Activated naive CD4-positive, alpha-beta T cell treated with anti-CD3 and anti-CD28 coated beads, Interleukin-2, amount 10 ng/mL, durations not matched to agents 7 days and 5 days (primary cell): Measurements from ENCODE around the gene GREM1.

ENCODE experiments used
- CTCF ChIA-PET: fragments of 350-600 bp; sonication (Branson Sonifier 250); formaldehyde crosslinking; loops from one replicate; lab custom pipeline; 2021; ENCODE audit warnings: antibody characterized with exemption; lab: Charles Lee
- DNase-seq: peaks from one replicate; pipeline ENCODE4 v3.0.0-alpha.2; 2020
- H3K27ac Mint-ChIP-seq: one replicate; pipeline ENCODE4 v1.8.0; 2021; ENCODE audit warnings: mild to moderate bottlenecking, moderate library complexity, mixed read lengths
- H3K27me3 Mint-ChIP-seq: one replicate; pipeline ENCODE4 v1.8.0; 2021; ENCODE audit warnings: mild to moderate bottlenecking, mixed read lengths
- H3K36me3 Mint-ChIP-seq: one replicate; pipeline ENCODE4 v1.8.0; 2021; ENCODE audit warnings: mixed read lengths
- H3K4me1 Mint-ChIP-seq: one replicate; pipeline ENCODE4 v1.8.0; 2021; ENCODE audit warnings: mixed read lengths
- H3K4me3 Mint-ChIP-seq: one replicate; pipeline ENCODE4 v1.8.0; 2021; ENCODE audit warnings: mild to moderate bottlenecking, moderate library complexity, mixed read lengths
- H3K9me3 Mint-ChIP-seq: one replicate; pipeline ENCODE4 v1.8.0; 2021; ENCODE audit warnings: mixed read lengths

The GREM1 gene

GRCh38 chr15:32685576-32685975 is 32.2 kb upstream of the GREM1 start:
- peaks cover 5% of the 10 kb centered on the region for H3K4me1 Mint-ChIP-seq
- H3K9me3 Mint-ChIP-seq = no peaks in the 10 kb centered on the region
- no peaks in the 10 kb centered on the region for H3K27me3 Mint-ChIP-seq
- H3K4me3 Mint-ChIP-seq = no peak overlapping the region
- H3K36me3 Mint-ChIP-seq = peaks cover 2% of the 10 kb centered on the region
- no peak overlapping the region for H3K27ac Mint-ChIP-seq
- DNase-seq = no peak
- CTCF ChIA-PET = no interaction called here

GRCh38 chr15:32687556-32687955 is 30.2 kb upstream of the GREM1 start:
- no peak for DNase-seq
- Mint-ChIP-seq H3K4me1 (peaks cover 5% of the 10 kb centered on the region), H3K9me3 (no peaks in the 10 kb centered on the region), H3K36me3 (peaks cover 2% of the 10 kb centered on the region), H3K27me3 (no peaks in the 10 kb centered on the region), H3K27ac (no peak overlapping the region), H3K4me3 (no peak overlapping the region)
- CTCF ChIA-PET = interaction anchor here (0.8 to 1.5 kb wide), 2 partner anchors 24 to 26 kb away, joined by 4 read pairs; no protein-coding TSS in a partner anchor

GRCh38 chr15:32688151-32688639 is 29.6 kb upstream of the GREM1 start:
- Mint-ChIP-seq H3K27ac (no peak overlapping the region), H3K4me1 (peaks cover 5% of the 10 kb centered on the region), H3K9me3 (no peaks in the 10 kb centered on the region), H3K36me3 (peaks cover 2% of the 10 kb centered on the region), H3K4me3 (no peak overlapping the region), H3K27me3 (no peaks in the 10 kb centered on the region)
- no peak for DNase-seq
- CTCF ChIA-PET = interaction anchor here (0.8 kb wide), 1 partner anchor 26 kb away, joined by 4 read pairs; no protein-coding TSS in a partner anchor

- Mint-ChIP-seq H3K4me1 (no peaks in the 10 kb centered on the region), H3K27ac (no peak overlapping the region), H3K4me3 (no peak overlapping the region), H3K27me3 (peaks cover 3% of the 10 kb centered on the region), H3K9me3 (no peaks in the 10 kb centered on the region), H3K36me3 (no peaks in the 10 kb centered on the region)
- DNase-seq = no peak
- CTCF ChIA-PET = no interaction called here
Observed at GRCh38 chr15:32690941-32691688, 26.7 kb upstream of the GREM1 start.

- H3K36me3 Mint-ChIP-seq = no peaks in the 10 kb centered on the region
- peaks cover 3% of the 10 kb centered on the region for H3K27me3 Mint-ChIP-seq
- no peak for DNase-seq
- H3K27ac Mint-ChIP-seq = no peak overlapping the region
- H3K4me1 Mint-ChIP-seq = no peaks in the 10 kb centered on the region
- no peaks in the 10 kb centered on the region for H3K9me3 Mint-ChIP-seq
- CTCF ChIA-PET = no interaction called here
- no peak overlapping the region for H3K4me3 Mint-ChIP-seq
Observed at GRCh38 chr15:32691689-32692038, 26.1 kb upstream of the GREM1 start.

- Mint-ChIP-seq H3K36me3 (no peaks in the 10 kb centered on the region), H3K27ac (no peak overlapping the region), H3K4me3 (no peak overlapping the region), H3K9me3 (no peaks in the 10 kb centered on the region), H3K4me1 (no peaks in the 10 kb centered on the region), H3K27me3 (peaks cover 3% of the 10 kb centered on the region)
- CTCF ChIA-PET = no interaction called here
- no peak for DNase-seq
Observed at GRCh38 chr15:32692286-32692685, 25.5 kb upstream of the GREM1 start.

GRCh38 chr15:32694222-32694983 is 23.4 kb upstream of the GREM1 start:
- H3K36me3 Mint-ChIP-seq = no peaks in the 10 kb centered on the region
- DNase-seq = no peak
- CTCF ChIA-PET = interaction anchor here (1.7 kb wide), 1 partner anchor 15 kb away, joined by 4 read pairs; no protein-coding TSS in a partner anchor
- H3K4me1 Mint-ChIP-seq = no peaks in the 10 kb centered on the region
- peaks cover 3% of the 10 kb centered on the region for H3K27me3 Mint-ChIP-seq
- no peak overlapping the region for H3K4me3 Mint-ChIP-seq
- no peaks in the 10 kb centered on the region for H3K9me3 Mint-ChIP-seq
- H3K27ac Mint-ChIP-seq = no peak overlapping the region

- Mint-ChIP-seq H3K36me3 (no peaks in the 10 kb centered on the region), H3K9me3 (no peaks in the 10 kb centered on the region), H3K4me3 (no peak overlapping the region), H3K27me3 (peaks cover 11% of the 10 kb centered on the region), H3K4me1 (no peaks in the 10 kb centered on the region), H3K27ac (no peak overlapping the region)
- CTCF ChIA-PET = no interaction called here
- no peak for DNase-seq
Observed at GRCh38 chr15:32698773-32699390, 18.9 kb upstream of the GREM1 start.

GRCh38 chr15:32700501-32701150 is 17.2 kb upstream of the GREM1 start:
- no peaks in the 10 kb centered on the region for H3K4me1 Mint-ChIP-seq
- H3K4me3 Mint-ChIP-seq = no peak overlapping the region
- CTCF ChIA-PET = interaction anchor here (1.1 kb wide), 1 partner anchor 11 kb away, joined by 3 read pairs; no protein-coding TSS in a partner anchor

GRCh38 chr15:32701863-32702262 is 15.9 kb upstream of the GREM1 start:
- Mint-ChIP-seq H3K27me3 (peaks cover 21% of the 10 kb centered on the region), H3K27ac (no peak overlapping the region), H3K4me3 (no peak overlapping the region), H3K4me1 (no peaks in the 10 kb centered on the region), H3K9me3 (no peaks in the 10 kb centered on the region), H3K36me3 (no peaks in the 10 kb centered on the region)
- CTCF ChIA-PET = interaction anchor here (3.1 kb wide), 1 partner anchor 39 kb away, joined by 9 read pairs; no protein-coding TSS in a partner anchor
- no peak for DNase-seq

More at GRCh38 chr15:32700501-32701150, 17.2 kb upstream of the GREM1 start:
- no peak overlapping the region for H3K27ac Mint-ChIP-seq
- peaks cover 14% of the 10 kb centered on the region for H3K27me3 Mint-ChIP-seq
- DNase-seq = no peak
- no peaks in the 10 kb centered on the region for H3K36me3 Mint-ChIP-seq
- no peaks in the 10 kb centered on the region for H3K9me3 Mint-ChIP-seq

- no peak overlapping the region for H3K27ac Mint-ChIP-seq
- no peaks in the 10 kb centered on the region for H3K36me3 Mint-ChIP-seq
- CTCF ChIA-PET = interaction anchor here (3.1 kb wide), 1 partner anchor 42 kb away, joined by 9 read pairs; no protein-coding TSS in a partner anchor
- no peaks in the 10 kb centered on the region for H3K9me3 Mint-ChIP-seq
- H3K4me1 Mint-ChIP-seq = no peaks in the 10 kb centered on the region
- peaks cover 42% of the 10 kb centered on the region for H3K27me3 Mint-ChIP-seq
- DNase-seq = no peak
- H3K4me3 Mint-ChIP-seq = no peak overlapping the region
Observed at GRCh38 chr15:32704395-32704981, 13.3 kb upstream of the GREM1 start.

GRCh38 chr15:32705446-32705845 is 12.4 kb upstream of the GREM1 start:
- no peak for DNase-seq
- CTCF ChIA-PET = no interaction called here
- no peaks in the 10 kb centered on the region for H3K9me3 Mint-ChIP-seq
- H3K36me3 Mint-ChIP-seq = no peaks in the 10 kb centered on the region
- H3K4me3 Mint-ChIP-seq = no peak overlapping the region
- H3K27me3 Mint-ChIP-seq = peaks cover 43% of the 10 kb centered on the region
- no peaks in the 10 kb centered on the region for H3K4me1 Mint-ChIP-seq
- H3K27ac Mint-ChIP-seq = no peak overlapping the region

GRCh38 chr15:32706704-32707103 is 11.1 kb upstream of the GREM1 start:
- CTCF ChIA-PET = no interaction called here
- Mint-ChIP-seq H3K4me3 (no peak overlapping the region), H3K27me3 (peaks cover 39% of the 10 kb centered on the region), H3K4me1 (no peaks in the 10 kb centered on the region), H3K27ac (no peak overlapping the region), H3K36me3 (no peaks in the 10 kb centered on the region), H3K9me3 (no peaks in the 10 kb centered on the region)
- no peak for DNase-seq
